H1 (cell line): ENCODE results near the gene GALNT2. TPM values are rescaled to one million over a fixed set of nuclear protein-coding genes. Genes with fewer than 3 reads are reported as not detected.

Experiments used
- CTCF ChIA-PET: fragments of 300-600 bp; sonication (Branson Sonifier 250); formaldehyde crosslinking; loops from one replicate; lab custom pipeline; 2021; ENCODE audit not compliant: partially characterized antibody; lab: Charles Lee
- POLR2A ChIA-PET: fragments of 300-600 bp; sonication (Branson Sonifier 250); formaldehyde crosslinking; loops from one replicate; lab custom pipeline; 2021; ENCODE audit warnings: inconsistent platforms; ENCODE audit not compliant: partially characterized antibody; lab: Charles Lee
- DNase-seq, 2 experiments: peaks; one replicate each; pipeline versions ENCODE4 v3.0.0 to v3.0.0-alpha.2; 2010 to 2022; ENCODE audit warnings: low spot score in 2 of 2, low read depth in 1 of 2, mixed read lengths in 1 of 2
- FAIRE-seq: peaks from 2 replicates; lab custom pipeline; 2011; peaks lifted over from hg19 to GRCh38; lab: Jason Lieb, UNC
- H2AFZ ChIP-seq: 2 replicates; pipeline ENCODE4 v1.8.1; 2012; ENCODE audit warnings: low read length, inconsistent platforms
- H2AK5ac ChIP-seq: 2 replicates; pipeline ENCODE4 v1.6.1; 2013; ENCODE audit warnings: low read depth, low read length
- H2BK120ac ChIP-seq: replicated peaks from 2 replicates; pipeline ENCODE3; 2013; ENCODE audit warnings: low read depth, low read length, inconsistent platforms
- H2BK12ac ChIP-seq: 2 replicates; pipeline ENCODE4 v1.6.1; 2013; ENCODE audit warnings: low read depth, low read length
- H2BK15ac ChIP-seq: 2 replicates; pipeline ENCODE4 v1.6.1; 2013; ENCODE audit warnings: low read length
- H2BK20ac ChIP-seq: 2 replicates; pipeline ENCODE4 v1.6.1; 2013; ENCODE audit warnings: low read length
- H2BK5ac ChIP-seq: 2 replicates; pipeline ENCODE4 v1.6.1; 2013; ENCODE audit warnings: low read depth, low read length
- H3K14ac ChIP-seq: 2 replicates; pipeline ENCODE4 v1.6.1; 2013; ENCODE audit warnings: inconsistent platforms; ENCODE audit not compliant: insufficient read length
- H3K18ac ChIP-seq: 2 replicates; pipeline ENCODE4 v1.6.1; 2013; ENCODE audit warnings: low read length; ENCODE audit errors: extremely low read depth
- H3K23ac ChIP-seq: 2 replicates; pipeline ENCODE4 v1.6.1; 2013; ENCODE audit warnings: inconsistent platforms; ENCODE audit not compliant: insufficient read length
- H3K23me2 ChIP-seq: 2 replicates; pipeline ENCODE4 v1.6.1; 2013; ENCODE audit warnings: low read depth, low read length
- H3K27ac ChIP-seq: 2 replicates; pipeline ENCODE4 v1.6.1; 2011; ENCODE audit warnings: low read depth, low read length, inconsistent platforms
- H3K27me3 ChIP-seq, 4 experiments: replicated peaks in 1 of 4; 1 replicate in 1 of 4; 2 replicates in 3 of 4; pipeline versions ENCODE4 v1.6.1 to v1.8.1; 2011 to 2013; ENCODE audit warnings: low read length in 3 of 4, mild to moderate bottlenecking in 3 of 4, inconsistent platforms in 2 of 4, mixed read lengths in 2 of 4, moderate library complexity in 1 of 4; ENCODE audit not compliant: control insufficient read depth in 3 of 4, insufficient read depth in 3 of 4; ENCODE audit errors: extremely low read depth in 1 of 4
- H3K36me3 ChIP-seq, 4 experiments: 2 replicates each; pipeline versions ENCODE4 v1.6.1 to v1.8.1; 2011 to 2013; ENCODE audit warnings: mild to moderate bottlenecking in 4 of 4, low read length in 3 of 4, moderate library complexity in 2 of 4, control low read depth in 1 of 4, inconsistent platforms in 1 of 4; ENCODE audit not compliant: insufficient read depth in 4 of 4, control insufficient read depth in 2 of 4
- H3K4ac ChIP-seq: replicated peaks from 2 replicates; pipeline ENCODE3; 2013; ENCODE audit warnings: low read length, low read depth, mixed read lengths, inconsistent platforms; ENCODE audit not compliant: insufficient read length
- H3K4me1 ChIP-seq, 4 experiments: replicated peaks in 1 of 4; 1 replicate in 1 of 4; 2 replicates in 3 of 4; pipeline versions ENCODE4 v1.6.1 to v1.8.1; 2011 to 2013; ENCODE audit warnings: low read length in 3 of 4, inconsistent platforms in 2 of 4, mixed read lengths in 1 of 4; ENCODE audit not compliant: insufficient read depth in 4 of 4, control insufficient read depth in 3 of 4
- H3K4me2 ChIP-seq, 2 experiments: 2 replicates each; pipeline versions ENCODE4 v1.6.1 to v1.8.1; 2011 to 2013; ENCODE audit warnings: low read depth in 2 of 2, low read length in 2 of 2, control low read depth in 1 of 2, inconsistent platforms in 1 of 2, mild to moderate bottlenecking in 1 of 2; ENCODE audit not compliant: insufficient read depth in 1 of 2
- H3K4me3 ChIP-seq, 4 experiments: fragments of 200-600, 300-600 bp in 1 of 4; sonication (generic), shearing (Covaris generic), sonication (Bioruptor Twin) in 1 of 4; 2 replicates each; pipeline versions ENCODE4 v1.5.1 to v1.8.1; 2011 to 2016; ENCODE audit warnings: low read length in 4 of 4, low read depth in 3 of 4, control low read depth in 2 of 4, inconsistent platforms in 2 of 4, mild to moderate bottlenecking in 2 of 4, mixed read lengths in 1 of 4, moderate library complexity in 1 of 4; ENCODE audit not compliant: insufficient read depth in 2 of 4; ENCODE audit errors: extremely low read depth in 1 of 4
- H3K56ac ChIP-seq: replicated peaks from 2 replicates; pipeline ENCODE3; 2013; ENCODE audit warnings: low read depth, mild to moderate bottlenecking, mixed read lengths, low read length, inconsistent platforms; ENCODE audit not compliant: insufficient read length
- H3K79me1 ChIP-seq: 2 replicates; pipeline ENCODE4 v1.6.1; 2013; ENCODE audit warnings: low read depth, low read length, control low read depth
- H3K79me2 ChIP-seq, 2 experiments: 2 replicates each; pipeline versions ENCODE4 v1.6.1 to v1.8.1; 2012 to 2013; ENCODE audit warnings: low read length in 2 of 2, mild to moderate bottlenecking in 2 of 2, inconsistent platforms in 1 of 2; ENCODE audit not compliant: insufficient read depth in 2 of 2, control insufficient read depth in 1 of 2
- H3K9ac ChIP-seq, 4 experiments: replicated peaks in 1 of 4; 1 replicate in 1 of 4; 2 replicates in 3 of 4; pipeline versions ENCODE4 v1.6.1 to v1.8.1; 2011 to 2013; ENCODE audit warnings: low read depth in 3 of 4, low read length in 3 of 4, control low read depth in 2 of 4, mild to moderate bottlenecking in 2 of 4, moderate library complexity in 2 of 4, inconsistent platforms in 1 of 4; ENCODE audit errors: extremely low read depth in 1 of 4
- H3K9me3 ChIP-seq, 2 experiments: 2 replicates each; pipeline versions ENCODE4 v1.6.1 to v1.8.1; 2012 to 2013; ENCODE audit warnings: mild to moderate bottlenecking in 2 of 2, moderate library complexity in 2 of 2, control low read depth in 1 of 2, inconsistent platforms in 1 of 2, low read depth in 1 of 2, low read length in 1 of 2, mixed read lengths in 1 of 2; ENCODE audit not compliant: insufficient read depth in 2 of 2
- H4K20me1 ChIP-seq, 2 experiments: replicated peaks in 1 of 2; 2 replicates each; pipeline versions ENCODE3 to v1.8.1; 2011 to 2013; ENCODE audit warnings: inconsistent platforms in 2 of 2, low read length in 2 of 2, mild to moderate bottlenecking in 1 of 2; ENCODE audit not compliant: insufficient read depth in 2 of 2, control insufficient read depth in 1 of 2
- H4K5ac ChIP-seq: 2 replicates; pipeline ENCODE4 v1.6.1; 2013; ENCODE audit warnings: low read length, low read depth, mixed read lengths, inconsistent platforms; ENCODE audit not compliant: insufficient read length
- H4K8ac ChIP-seq: 2 replicates; pipeline ENCODE4 v1.8.0; 2013; ENCODE audit warnings: mild to moderate bottlenecking, moderate library complexity, low read length, inconsistent platforms; ENCODE audit not compliant: insufficient read depth; ENCODE audit errors: extremely low read depth
- H4K91ac ChIP-seq: replicated peaks from 2 replicates; pipeline ENCODE3; 2013; ENCODE audit warnings: low read length, mixed read lengths, inconsistent platforms; ENCODE audit not compliant: insufficient read length
- ATF2 ChIP-seq: IDR thresholded peaks from 2 replicates; pipeline ENCODE4 v1.6.1; 2012; ENCODE audit warnings: low read length, inconsistent platforms
- E2F6 ChIP-seq: IDR thresholded peaks from 2 replicates; pipeline ENCODE4 v1.6.1; 2012; ENCODE audit warnings: inconsistent platforms
- EZH2 ChIP-seq: fragments of 200-600 bp; sonication (generic); IDR thresholded peaks from 2 replicates; pipeline ENCODE4 v1.7.1; 2012; ENCODE audit warnings: low read depth, mild to moderate bottlenecking, moderate library complexity, low read length, inconsistent platforms; ENCODE audit not compliant: severe bottlenecking
- GTF2F1 ChIP-seq: IDR thresholded peaks from 2 replicates; pipeline ENCODE4 v1.6.1; 2012; ENCODE audit warnings: low read depth, low read length, improper control_type of control experiment, borderline replicate concordance
- MAX ChIP-seq: IDR thresholded peaks from 2 replicates; pipeline ENCODE4 v1.6.1; 2012; ENCODE audit warnings: inconsistent platforms
- NRF1 ChIP-seq: IDR thresholded peaks from 2 replicates; pipeline ENCODE4 v1.6.1; 2011; ENCODE audit warnings: mild to moderate bottlenecking, low read depth, low read length, improper control_type of control experiment
- POU5F1 ChIP-seq: IDR thresholded peaks from 2 replicates; pipeline ENCODE4 v1.6.1; 2011; ENCODE audit warnings: low read depth, mild to moderate bottlenecking, low read length, moderate library complexity
- RFX5 ChIP-seq: IDR thresholded peaks from 2 replicates; pipeline ENCODE4 v1.6.1; 2011; ENCODE audit warnings: low read depth, low read length, improper control_type of control experiment, borderline replicate concordance
- SIRT6 ChIP-seq: IDR thresholded peaks from one replicate; pipeline ENCODE4 v1.7.1; 2012; ENCODE audit warnings: low read length, inconsistent platforms
- SIX5 ChIP-seq: IDR thresholded peaks from 2 replicates; pipeline ENCODE4 v1.6.1; 2011; ENCODE audit warnings: mild to moderate bottlenecking, low read depth, low read length
- TAF7 ChIP-seq: optimal IDR thresholded peaks from 2 replicates; pipeline ENCODE3; 2011; ENCODE audit warnings: low read depth, mild to moderate bottlenecking, inconsistent platforms, low read length, moderate library complexity, borderline replicate concordance
- TBP ChIP-seq: IDR thresholded peaks from 2 replicates; pipeline ENCODE4 v1.6.1; 2011; ENCODE audit warnings: low read depth, low read length, improper control_type of control experiment
- WGBS, 2 experiments: shearing (Covaris generic) in 1 of 2; methylation state at CpG; one replicate each; pipeline versions ENCODE4 v1.1.6 to v1.1.7; 2013 to 2015; ENCODE audit warnings: low lambda C conversion rate in 2 of 2, mixed read lengths in 2 of 2, inconsistent platforms in 1 of 2, low coverage in 1 of 2, missing lambda C conversion rate in 1 of 2; ENCODE audit not compliant: insufficient replicate concordance in 2 of 2, insufficient coverage in 1 of 2, insufficient read length in 1 of 2; ENCODE audit errors: extremely low coverage in 1 of 2, missing lambda C conversion rate in 1 of 2; 5-methylcytosine and 5-hydroxymethylcytosine counted together
- polyA plus RNA-seq, 7 experiments: library from polyadenylated mRNA; depleted of rRNA in 3 of 7; stranded (reverse) in 5 of 7; unstranded in 2 of 7; fragments of >200 nt in 5 of 7; fragments of 200-250 nt in 2 of 7; gene quantifications; 1 replicate in 5 of 7; 2 replicates in 1 of 7; 4 replicates in 1 of 7; pipeline versions ENCODE4 v1.2.1 to v1.2.3, GENCODE V29; 2011 to 2013; ENCODE audit warnings: missing spikeins in 2 of 7, mixed read lengths in 2 of 7
- total RNA-seq: library from RNA; stranded (reverse); fragmentation: NEBNext Ultra II Directional; extraction: Animal tissue kit (Norgen Biotek cat#: 25700); gene quantifications from 2 replicates; pipeline ENCODE4 v1.2.1, GENCODE V29; 2021

The GALNT2 gene
- total and polyA plus RNA-seq, 2 of the 8 experiments (the other 6 are each of a cell fraction or from before 2014, with no cell fraction given): 34.5 to 75.3 TPM

- no peak overlapping the region for H2BK120ac ChIP-seq
- no peak overlapping the region for H2BK5ac ChIP-seq
- H2BK15ac ChIP-seq: no peak overlapping the region
- no peak overlapping the region for H3K4me3 ChIP-seq
- no peak overlapping the region for H3K23ac ChIP-seq
- ChIA-PET CTCF (interaction anchor here (0.8 to 1.2 kb wide), 3 partner anchors 9 to 545 kb away, joined by 3 to 6 read pairs (median 3); no protein-coding TSS in a partner anchor), POLR2A (no interaction called here)
- H2BK12ac ChIP-seq: no peak overlapping the region
- H3K56ac ChIP-seq: no peak overlapping the region
- H3K27me3 ChIP-seq: no peaks in the 10 kb centered on the region
- no peak overlapping the region for H4K91ac ChIP-seq
- H3K18ac ChIP-seq: no peak overlapping the region
- H3K23me2 ChIP-seq: no peaks in the 10 kb centered on the region
- no peaks in the 10 kb centered on the region; a peak in 1 of 7 replicates for H3K4me1 ChIP-seq
- no peak overlapping the region for H3K27ac ChIP-seq
- H3K9ac ChIP-seq: no peak overlapping the region
- H3K4me2 ChIP-seq: no peak overlapping the region
- H4K20me1 ChIP-seq: peaks cover 0 to 2% of the 10 kb centered on the region in 2 experiments
- DNase-seq (no peak), FAIRE-seq (no peak)
- no peak overlapping the region for H3K4ac ChIP-seq
- no peak overlapping the region for H2AFZ ChIP-seq
- no peak overlapping the region for H3K14ac ChIP-seq
- peaks cover 6% of the 10 kb centered on the region; the same call in 1 of the 2 replicates for H3K79me1 ChIP-seq
- WGBS, 2 experiments: 78% methylated on average over 2 of the region's 2 CpGs; no CpG with 5 or more reads in 1 of the 2 experiments
- no peak overlapping the region for H4K8ac ChIP-seq
- H4K5ac ChIP-seq: no peak overlapping the region
- no peak overlapping the region for H2BK20ac ChIP-seq
- H3K36me3 ChIP-seq: peaks cover 2 to 10% (median 4%) of the 10 kb centered on the region in 4 experiments; a peak in 4 of 8 replicates
- no peaks in the 10 kb centered on the region for H3K9me3 ChIP-seq
- no peak overlapping the region for H2AK5ac ChIP-seq
- H3K79me2 ChIP-seq: no peaks in the 10 kb centered on the region; a peak in 1 of 4 replicates
- no peak for TF ChIP-seq MAX
- no peak for TF ChIP-seq TBP
- TF ChIP-seq EZH2: no peak
- TF ChIP-seq NRF1: no peak
- no peak for TF ChIP-seq POU5F1
- TF ChIP-seq SIRT6: no peak
- no peak for TF ChIP-seq E2F6
- no peak for TF ChIP-seq TAF7
- TF ChIP-seq GTF2F1: no peak
- TF ChIP-seq ATF2: no peak
- no peak for TF ChIP-seq RFX5
- no peak for TF ChIP-seq SIX5
Measured at GRCh38 chr1:230206207-230206606, 139.2 kb downstream of the GALNT2 start.
